ENCODE data around the gene TSTD1.
A peak's percentile ranks its signal among the peaks of the same experiment; 100 is the strongest.
"Not testable (repeated sequence)": the region's sequence is repeated elsewhere in the genome, so short reads cannot be mapped to it uniquely, and the experiment has no call there.

TSTD1 gene

DNA sequence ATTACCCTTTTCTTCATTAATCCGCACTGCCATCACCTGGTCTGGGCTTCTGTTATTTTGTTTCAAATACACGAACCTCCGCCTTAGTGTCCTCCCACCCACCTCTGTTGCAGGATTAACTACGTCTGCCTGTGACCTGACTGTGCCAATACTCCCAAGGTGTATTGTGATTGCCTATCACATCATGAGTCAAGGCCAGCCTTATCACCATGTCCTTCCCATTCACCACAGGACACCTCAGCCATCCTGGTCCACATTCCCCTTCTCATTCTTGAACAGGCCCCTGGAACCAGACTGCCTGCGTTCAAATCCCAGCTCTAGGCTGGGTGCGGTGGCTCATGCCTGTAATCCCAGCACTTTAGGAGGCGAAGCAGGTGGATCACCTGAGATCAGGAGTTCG is 32.2 kb downstream of the TSTD1 start:
- DNase-seq, result no peak

GRCh38 chr1:161001525-161001924 is 37.2 kb downstream of the TSTD1 start:
- DNase-seq, result no peak

GRCh38 chr1:161000736-161001480 is 37.9 kb downstream of the TSTD1 start:
- no peak for DNase-seq

DNA sequence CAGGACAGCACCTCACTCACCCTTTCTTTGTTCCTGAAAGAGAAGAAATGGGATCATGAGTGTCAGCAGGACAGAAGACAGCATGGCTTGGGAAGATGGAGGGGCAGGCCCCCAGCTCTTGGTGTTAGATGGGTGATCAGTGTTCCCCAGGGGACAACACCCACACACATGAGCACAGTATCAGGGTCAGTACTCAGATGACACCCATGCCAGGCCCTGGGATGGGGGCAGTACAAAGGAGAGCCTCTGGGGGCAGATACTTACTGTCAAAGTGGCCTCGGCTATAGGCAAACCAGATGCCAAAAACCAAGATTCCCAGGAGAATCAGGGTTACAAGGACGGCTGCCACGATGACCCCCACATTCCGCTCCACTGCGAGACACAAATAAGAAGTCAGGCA is 39.4 kb downstream of the TSTD1 start:
- no peak for DNase-seq

DNA sequence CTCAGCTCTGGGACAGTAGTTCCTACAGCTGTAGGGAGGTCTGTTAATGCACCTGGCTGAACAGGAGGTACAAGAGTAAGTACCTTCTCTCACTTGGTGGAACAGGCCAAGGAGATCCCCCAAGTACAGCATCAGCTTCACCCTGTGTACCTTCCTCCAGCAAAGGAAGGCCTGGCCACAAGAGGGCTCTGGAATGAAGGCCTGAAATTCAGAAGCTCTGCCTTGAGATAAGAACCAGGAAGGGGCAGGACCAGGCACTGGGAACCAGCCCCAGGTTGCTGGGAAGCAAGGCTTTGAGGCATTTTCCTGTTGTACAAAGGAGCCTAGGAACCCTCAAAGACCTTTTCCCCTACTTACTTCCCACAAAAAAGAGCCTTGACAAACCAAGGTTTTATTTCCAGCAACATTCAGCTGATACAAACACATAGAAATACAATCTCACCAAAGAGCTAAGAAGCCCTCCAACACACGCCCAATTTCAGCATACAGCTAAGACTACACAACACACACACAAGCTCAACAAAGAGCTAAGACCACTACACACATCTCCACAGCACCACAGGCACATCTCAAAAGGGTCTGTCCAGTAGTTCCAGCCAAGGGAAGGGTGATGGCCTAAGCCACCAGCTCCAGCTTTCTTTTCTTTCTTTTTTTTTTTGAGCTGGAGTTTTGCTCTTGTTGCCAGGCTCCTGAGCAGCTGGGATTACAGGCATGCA is 41.3 kb downstream of the TSTD1 start:
- no peak for DNase-seq

DNA sequence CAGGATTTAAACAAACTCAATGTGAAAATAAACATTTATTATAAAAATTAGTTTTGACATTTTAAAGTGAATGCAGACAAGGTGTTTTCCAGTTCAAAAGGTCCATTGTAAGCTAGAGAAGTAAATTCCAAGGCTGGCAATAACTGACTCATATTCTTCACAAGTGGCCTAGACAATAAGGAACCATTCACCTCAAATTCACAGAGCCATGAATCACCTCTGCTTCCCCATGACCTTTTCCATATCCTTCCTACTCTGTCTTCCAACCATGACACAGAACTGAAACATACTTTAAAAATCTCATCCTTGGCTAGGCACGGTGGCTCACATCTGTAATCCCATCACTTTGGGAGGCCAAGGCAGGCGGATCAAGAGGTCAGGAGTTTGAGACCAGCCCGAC is 42.6 kb downstream of the TSTD1 start:
- DNase-seq, result no peak

- DNase-seq, result peak in 1 of 2 experiments; percentile 24
Measured at GRCh38 chr1:160993544-160994193, 45.1 kb downstream of the TSTD1 start.

DNA sequence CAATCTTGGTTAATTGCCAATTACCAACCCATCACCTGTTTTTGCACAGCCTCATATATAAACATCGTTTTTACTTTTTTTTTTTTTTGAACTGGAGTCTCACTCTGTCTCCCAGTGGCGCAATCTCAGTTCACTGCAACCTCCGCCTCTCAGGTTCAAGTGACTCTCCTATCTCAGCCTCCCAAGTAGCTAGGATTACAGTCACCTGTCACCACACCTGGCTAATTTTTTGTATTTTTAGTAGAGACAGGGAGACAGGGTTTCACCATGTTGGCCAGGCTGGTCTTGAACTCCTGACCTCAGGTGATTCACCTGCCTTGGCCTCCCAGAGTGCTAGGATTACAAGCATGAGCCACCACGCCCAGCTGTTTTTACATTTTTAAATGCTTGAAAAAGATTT is 46.7 kb downstream of the TSTD1 start:
- not testable (repeated sequence) for DNase-seq
